Stimulated activated CD4-positive, alpha-beta T cell treated with anti-CD3 and anti-CD28 coated beads, Interleukin-12 subunit alpha, Interleukin-12 subunit beta, amount 100 ng/mL, for 24 hours (primary cell): ENCODE results near the gene MBD3.
"Not testable (repeated sequence)": the region's sequence is repeated elsewhere in the genome, so short reads cannot be mapped to it uniquely, and the experiment has no call there.

ENCODE experiments used
- DNase-seq, 2 experiments: peaks; one replicate each; pipeline ENCODE4 v3.0.0-alpha.2; 2020; ENCODE audit warnings: low read depth in 2 of 2

Gene MBD3

GRCh38 chr19:1539749-1540148 is 52.9 kb downstream of the MBD3 start:
- not testable (repeated sequence) for DNase-seq

GRCh38 chr19:1538978-1539377 is 53.7 kb downstream of the MBD3 start:
- DNase-seq, result no peak

GRCh38 chr19:1535699-1536098 is 57.0 kb downstream of the MBD3 start:
- DNase-seq, result not testable (repeated sequence)

GRCh38 chr19:1534972-1535371 is 57.7 kb downstream of the MBD3 start:
- DNase-seq, result no peak

GRCh38 chr19:1533510-1534150 is 59.0 kb downstream of the MBD3 start:
- DNase-seq, result no peak

GRCh38 chr19:1532003-1532402 is 60.7 kb downstream of the MBD3 start:
- no peak for DNase-seq

- no peak for DNase-seq
Observed at GRCh38 chr19:1531587-1531986, 61.1 kb downstream of the MBD3 start.

GRCh38 chr19:1530856-1531255 is 61.8 kb downstream of the MBD3 start:
- DNase-seq, result not testable (repeated sequence)

GRCh38 chr19:1529430-1529816 is 63.2 kb downstream of the MBD3 start:
- no peak for DNase-seq

- no peak for DNase-seq
Observed at GRCh38 chr19:1528596-1529429, 63.9 kb downstream of the MBD3 start.

- DNase-seq, result no peak
Observed at GRCh38 chr19:1527650-1528309, 64.9 kb downstream of the MBD3 start.

GRCh38 chr19:1526979-1527649 is 65.6 kb downstream of the MBD3 start:
- DNase-seq, result no peak

GRCh38 chr19:1526066-1526778 is 66.4 kb downstream of the MBD3 start:
- DNase-seq, result no peak

GRCh38 chr19:1525343-1525742 is 67.3 kb downstream of the MBD3 start:
- no peak for DNase-seq

- no peak for DNase-seq
Observed at GRCh38 chr19:1524972-1525325, 67.7 kb downstream of the MBD3 start.

GRCh38 chr19:1524287-1524971 is 68.2 kb downstream of the MBD3 start:
- DNase-seq, result no peak
